Loucy (cell line): ENCODE results near the gene KRT31.
"Not testable (repeated sequence)": the region's sequence is repeated elsewhere in the genome, so short reads cannot be mapped to it uniquely, and the experiment has no call there.

Experiments used
- H2AFZ ChIP-seq: fragments of 200-600 bp; sonication (generic); 2 replicates; pipeline ENCODE4 v1.6.0; 2016; ENCODE audit warnings: antibody characterized with exemption, mild to moderate bottlenecking, low read length, moderate library complexity
- H3F3A ChIP-seq: fragments of 200-600 bp; 2 replicates; pipeline ENCODE4 v1.6.0; 2016; ENCODE audit warnings: antibody characterized with exemption, low read depth, mild to moderate bottlenecking
- H3K27me3 ChIP-seq: fragments of 200-600 bp; sonication (generic); 2 replicates; pipeline ENCODE4 v1.6.1; 2014; ENCODE audit warnings: low read length, mild to moderate bottlenecking; ENCODE audit not compliant: insufficient read depth, poor library complexity, severe bottlenecking
- H3K36me3 ChIP-seq: fragments of 200-600 bp; sonication (generic); 2 replicates; pipeline ENCODE4 v1.6.1; 2016; ENCODE audit warnings: low read length; ENCODE audit not compliant: insufficient read depth
- H3K4me1 ChIP-seq: fragments of 200-600 bp; sonication (generic); 2 replicates; pipeline ENCODE4 v1.5.1; 2014; ENCODE audit warnings: low read length, mild to moderate bottlenecking; ENCODE audit not compliant: insufficient read depth, poor library complexity, severe bottlenecking
- H3K4me2 ChIP-seq: fragments of 200-600 bp; sonication (generic); 2 replicates; pipeline ENCODE4 v1.6.0; 2014; ENCODE audit warnings: antibody characterized with exemption, low read length, low read depth, mild to moderate bottlenecking; ENCODE audit not compliant: poor library complexity, severe bottlenecking
- H3K4me3 ChIP-seq: fragments of 200-600 bp; sonication (generic); 2 replicates; pipeline ENCODE4 v1.5.1; 2014; ENCODE audit warnings: low read length, mild to moderate bottlenecking, mixed read lengths; ENCODE audit not compliant: poor library complexity, severe bottlenecking
- H3K79me2 ChIP-seq: fragments of 200-600 bp; sonication (generic); 2 replicates; pipeline ENCODE4 v1.6.1; 2014; ENCODE audit warnings: low read length; ENCODE audit not compliant: insufficient read depth
- H3K9ac ChIP-seq: fragments of 200-600 bp; sonication (generic); 2 replicates; pipeline ENCODE4 v1.6.0; 2014; ENCODE audit warnings: mild to moderate bottlenecking, low read depth, low read length, moderate library complexity; ENCODE audit not compliant: poor library complexity, severe bottlenecking
- H3K9me2 ChIP-seq: fragments of 200-600 bp; sonication (generic); replicated peaks from 2 replicates; pipeline ENCODE4 v1.6.1; 2016; ENCODE audit warnings: low read depth, low read length, mixed read lengths
- H3K9me3 ChIP-seq: fragments of 200-600 bp; sonication (generic); 2 replicates; pipeline ENCODE4 v1.6.1; 2014; ENCODE audit warnings: mild to moderate bottlenecking, antibody characterized with exemption, low read length, low read depth; ENCODE audit not compliant: insufficient read depth
- H4K20me1 ChIP-seq: fragments of 200-600 bp; sonication (generic); 2 replicates; pipeline ENCODE4 v1.6.0; 2014; ENCODE audit warnings: antibody characterized with exemption, low read length, mild to moderate bottlenecking; ENCODE audit not compliant: insufficient read depth, poor library complexity, severe bottlenecking
- EZH2phosphoT487 ChIP-seq: fragments of 200-600 bp; IDR thresholded peaks from 2 replicates; pipeline ENCODE4 v1.6.1; 2018; ENCODE audit warnings: antibody characterized with exemption, mild to moderate bottlenecking, moderate library complexity, borderline replicate concordance
- TF ChIP-seq, protein P1 (sequence below): fragments of 200-600 bp; sonication (generic); conservative IDR thresholded peaks from 2 replicates; pipeline ENCODE4 v1.5.1; 2014; ENCODE audit warnings: mild to moderate bottlenecking, antibody characterized with exemption, low read length

Gene KRT31

DNA sequence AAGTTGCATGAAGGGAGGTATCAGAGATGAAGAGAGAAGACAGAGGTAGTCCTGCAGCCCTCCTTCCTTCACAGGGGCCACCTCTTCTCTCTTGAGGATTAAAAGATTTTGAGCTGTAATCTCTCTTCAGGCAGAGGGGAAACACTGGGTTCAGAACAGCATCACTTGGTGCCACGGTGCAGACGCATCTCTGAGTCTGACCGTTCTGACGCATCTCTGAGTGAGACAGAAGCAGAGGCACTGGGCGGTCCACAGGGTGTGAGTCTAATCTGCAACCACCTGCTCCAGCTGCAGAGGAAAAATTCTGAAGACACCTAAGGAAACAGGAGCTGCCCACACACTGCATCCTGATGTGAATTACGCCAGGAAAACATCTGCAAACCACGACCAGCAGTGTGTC is 32.3 kb upstream of the KRT31 start:
- H4K20me1 ChIP-seq = no peaks in the 10 kb centered on the region

DNA sequence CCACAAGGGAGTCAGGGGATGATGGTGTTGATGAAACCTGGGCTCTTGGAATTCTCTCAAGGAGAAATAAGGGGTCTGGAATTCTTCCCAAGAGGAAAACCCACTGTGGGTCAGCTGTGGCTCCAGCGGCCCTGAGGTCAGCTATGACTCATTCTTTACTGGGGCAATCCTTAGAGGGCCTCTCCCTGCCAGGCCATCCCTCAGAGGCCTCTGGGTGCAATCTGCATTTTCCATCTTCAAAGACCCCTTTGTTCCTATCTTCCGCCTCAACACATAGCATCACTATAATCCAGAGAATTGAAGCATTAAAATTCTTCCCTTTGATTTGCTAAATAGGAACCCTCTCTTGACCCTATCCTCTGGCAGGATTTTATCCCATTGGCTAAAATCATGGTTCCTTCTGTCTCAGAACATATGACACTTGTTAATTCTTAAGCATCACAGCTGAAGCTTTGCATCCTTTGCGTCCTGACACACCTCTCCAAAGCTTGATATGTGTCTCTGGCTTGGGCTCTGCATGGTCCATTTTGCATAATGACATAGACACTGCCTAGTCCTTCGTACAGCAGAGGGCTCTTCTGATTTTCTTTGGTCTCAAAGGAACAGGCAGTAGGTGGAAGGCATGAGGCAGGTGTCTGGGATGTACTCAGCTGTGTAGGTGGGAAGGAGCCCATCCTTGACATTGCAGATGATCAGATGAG is 31.3 kb upstream of the KRT31 start:
- no peaks in the 10 kb centered on the region for H3K9me2 ChIP-seq

More for the DNA sequence above, 32.3 kb upstream of the KRT31 start:
- Histone ChIP-seq H3K27me3 (no peaks in the 10 kb centered on the region), H3K4me1 (no peaks in the 10 kb centered on the region), H3K9ac (no peak overlapping the region), H3K9me3 (no peaks in the 10 kb centered on the region), H3K36me3 (no peaks in the 10 kb centered on the region), H3K4me2 (no peak overlapping the region), H3F3A (no peaks in the 10 kb centered on the region), H3K4me3 (no peak overlapping the region), H2AFZ (no peak overlapping the region), H3K9me2 (no peaks in the 10 kb centered on the region), H3K79me2 (no peaks in the 10 kb centered on the region)
- TF ChIP-seq, protein P1, sequence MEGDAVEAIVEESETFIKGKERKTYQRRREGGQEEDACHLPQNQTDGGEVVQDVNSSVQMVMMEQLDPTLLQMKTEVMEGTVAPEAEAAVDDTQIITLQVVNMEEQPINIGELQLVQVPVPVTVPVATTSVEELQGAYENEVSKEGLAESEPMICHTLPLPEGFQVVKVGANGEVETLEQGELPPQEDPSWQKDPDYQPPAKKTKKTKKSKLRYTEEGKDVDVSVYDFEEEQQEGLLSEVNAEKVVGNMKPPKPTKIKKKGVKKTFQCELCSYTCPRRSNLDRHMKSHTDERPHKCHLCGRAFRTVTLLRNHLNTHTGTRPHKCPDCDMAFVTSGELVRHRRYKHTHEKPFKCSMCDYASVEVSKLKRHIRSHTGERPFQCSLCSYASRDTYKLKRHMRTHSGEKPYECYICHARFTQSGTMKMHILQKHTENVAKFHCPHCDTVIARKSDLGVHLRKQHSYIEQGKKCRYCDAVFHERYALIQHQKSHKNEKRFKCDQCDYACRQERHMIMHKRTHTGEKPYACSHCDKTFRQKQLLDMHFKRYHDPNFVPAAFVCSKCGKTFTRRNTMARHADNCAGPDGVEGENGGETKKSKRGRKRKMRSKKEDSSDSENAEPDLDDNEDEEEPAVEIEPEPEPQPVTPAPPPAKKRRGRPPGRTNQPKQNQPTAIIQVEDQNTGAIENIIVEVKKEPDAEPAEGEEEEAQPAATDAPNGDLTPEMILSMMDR = no peak
- TF ChIP-seq EZH2phosphoT487 = no peak

DNA sequence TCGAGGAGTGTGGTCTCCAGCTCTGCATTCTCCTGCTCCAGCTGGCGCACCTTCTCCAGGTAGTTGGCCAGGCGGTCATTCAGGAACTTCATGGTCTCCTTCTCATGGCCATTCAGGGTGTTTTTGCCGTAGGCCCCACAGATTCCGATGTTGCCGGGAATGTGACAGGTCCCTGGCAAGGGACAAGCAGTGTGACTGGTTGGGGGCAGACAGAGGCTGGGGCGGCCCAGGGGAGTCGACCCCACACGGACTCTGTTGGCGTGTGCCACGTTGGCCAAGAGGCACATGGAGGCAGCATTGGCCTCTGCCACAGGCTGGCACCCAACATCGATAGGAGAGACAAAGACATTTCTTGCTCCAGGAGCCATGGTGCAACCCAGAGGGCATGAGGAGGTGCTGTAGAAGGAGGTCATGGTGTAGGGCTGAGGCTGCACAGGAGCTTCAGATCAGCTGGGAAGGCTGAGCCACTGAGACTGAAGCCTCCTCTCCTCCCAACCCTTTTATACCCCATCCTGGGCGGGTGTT is 26.8 kb upstream of the KRT31 start, which contains the start of gene KRT37:
TSS of gene KRT37 (minus strand) at position 475 of the 525 bp plus-strand sequence. CDS start at position 413, 62 bp downstream.
- TF ChIP-seq EZH2phosphoT487 = no peak
- TF ChIP-seq, protein P1 = no peak
- Histone ChIP-seq H4K20me1 (no peaks in the 10 kb centered on the region), H3K79me2 (no peaks in the 10 kb centered on the region), H2AFZ (no peak within 1 kb of the TSS), H3K4me1 (no peaks in the 10 kb centered on the region), H3F3A (no peaks in the 10 kb centered on the region), H3K9me3 (no peaks in the 10 kb centered on the region), H3K36me3 (no peaks in the 10 kb centered on the region), H3K9ac (no peak within 1 kb of the TSS), H3K4me3 (no peak within 1 kb of the TSS), H3K9me2 (no peaks in the 10 kb centered on the region), H3K4me2 (no peak within 1 kb of the TSS), H3K27me3 (peaks cover 9% of the 10 kb centered on the region)

More for the DNA sequence above, 31.3 kb upstream of the KRT31 start:
- no peaks in the 10 kb centered on the region for H3K4me1 ChIP-seq
- no peak overlapping the region for H2AFZ ChIP-seq
- H3K4me2 ChIP-seq = no peak overlapping the region
- H3K4me3 ChIP-seq = no peak overlapping the region
- no peaks in the 10 kb centered on the region for H3K36me3 ChIP-seq
- H3K9me3 ChIP-seq = no peaks in the 10 kb centered on the region
- no peaks in the 10 kb centered on the region for H4K20me1 ChIP-seq
- no peaks in the 10 kb centered on the region for H3K27me3 ChIP-seq
- H3F3A ChIP-seq = no peaks in the 10 kb centered on the region
- no peak overlapping the region for H3K9ac ChIP-seq
- H3K79me2 ChIP-seq = no peaks in the 10 kb centered on the region
- no peak for TF ChIP-seq EZH2phosphoT487
- TF ChIP-seq, protein P1 = no peak

DNA sequence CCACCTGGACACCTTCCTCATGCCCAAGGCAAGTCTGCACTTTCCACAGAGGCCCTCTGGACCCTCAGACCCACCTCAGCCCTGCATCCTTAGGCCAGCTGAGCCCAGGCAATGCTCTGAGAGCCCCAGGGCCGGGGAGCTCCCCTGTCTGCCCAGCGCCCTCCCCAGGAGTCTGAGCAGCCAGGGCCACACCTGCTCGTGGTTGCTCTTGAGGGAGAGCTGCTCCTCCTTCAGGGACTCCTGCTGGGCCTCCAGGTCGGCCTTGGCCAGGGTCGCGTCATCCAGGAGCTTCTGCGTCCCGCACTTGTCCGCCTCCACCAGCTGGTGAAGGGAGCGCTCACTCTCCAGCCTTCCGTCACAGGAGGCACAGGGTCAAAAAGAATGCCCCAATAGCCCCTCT is 25.2 kb upstream of the KRT31 start:
- H4K20me1 ChIP-seq, H3K9me2 ChIP-seq, H3K27me3 ChIP-seq, H3K36me3 ChIP-seq, H3K79me2 ChIP-seq, H3K9ac ChIP-seq, H3K9me3 ChIP-seq, H3K4me3 ChIP-seq, H3K4me1 ChIP-seq, H2AFZ ChIP-seq, H3F3A ChIP-seq, H3K4me2 ChIP-seq: not testable (repeated sequence)
